PC-3 (cell line): ENCODE results near the gene KRTCAP2. TPM values are rescaled to one million over a fixed set of nuclear protein-coding genes. Genes with fewer than 3 reads are reported as not detected.

ENCODE experiments used
- ATAC-seq: fragments of 200-7000 bp; cut with Tn5 transposase; 2 replicates; pipeline ENCODE4 v1.9.1; 2020; ENCODE audit warnings: mild to moderate bottlenecking, moderate library complexity
- BruUV-seq: library from RNA; stranded (reverse); fragments of 400-500 nt; replicated peaks from 2 replicates; lab custom pipeline; 2021; lab: Mats Ljungman, UMichigan
- CTCF ChIA-PET: fragments of 300-600 bp; sonication (Branson Sonifier 250); formaldehyde crosslinking; loops from one replicate; lab custom pipeline; 2022; ENCODE audit warnings: antibody characterized with exemption; lab: Charles Lee
- POLR2A ChIA-PET: fragments of 300-600 bp; sonication (Branson Sonifier 250); formaldehyde crosslinking; loops from one replicate; lab custom pipeline; 2022; ENCODE audit warnings: antibody characterized with exemption; ENCODE audit not compliant: unreplicated experiment; lab: Charles Lee
- DNase-seq: peaks from one replicate; pipeline ENCODE4 v3.0.0-alpha.2; 2015
- H2AFZ ChIP-seq: fragments of 300-600 bp; sonication (generic); 2 replicates; pipeline ENCODE4 v1.6.0; 2016; ENCODE audit warnings: antibody characterized with exemption, low read length
- H3F3A ChIP-seq: fragments of 300-600 bp; sonication (generic); one replicate; pipeline ENCODE4 v1.6.0; 2017; ENCODE audit warnings: antibody characterized with exemption, low read length, control low read depth, mild to moderate bottlenecking; ENCODE audit not compliant: unreplicated experiment
- H3K27ac ChIP-seq: fragments of 300-600 bp; sonication (generic); 2 replicates; pipeline ENCODE4 v1.5.1; 2016; ENCODE audit warnings: mild to moderate bottlenecking, low read length
- H3K27me3 ChIP-seq: fragments of 300-600 bp; sonication (generic); 2 replicates; pipeline ENCODE4 v1.6.1; 2016; ENCODE audit warnings: low read length, mixed read lengths
- H3K36me3 ChIP-seq: fragments of 300-600 bp; sonication (generic); 2 replicates; pipeline ENCODE4 v1.6.1; 2016; ENCODE audit warnings: low read depth, mixed run types, low read length, mixed read lengths
- H3K4me1 ChIP-seq: fragments of 300-600 bp; sonication (generic); 2 replicates; pipeline ENCODE4 v1.5.1; 2016; ENCODE audit warnings: low read length; ENCODE audit not compliant: insufficient read depth
- H3K4me2 ChIP-seq: fragments of 300-600 bp; sonication (generic); 2 replicates; pipeline ENCODE4 v1.6.0; 2016; ENCODE audit warnings: low read length
- H3K4me3 ChIP-seq: fragments of 300-600 bp; sonication (generic); 2 replicates; pipeline ENCODE4 v1.5.1; 2016; ENCODE audit warnings: mild to moderate bottlenecking, low read length, mixed read lengths
- H3K79me2 ChIP-seq: fragments of 300-600 bp; sonication (generic); 2 replicates; pipeline ENCODE4 v1.6.1; 2017; ENCODE audit warnings: low read length, mixed read lengths
- H3K9ac ChIP-seq: fragments of 300-600 bp; sonication (generic); 2 replicates; pipeline ENCODE4 v1.6.0; 2016; ENCODE audit warnings: mild to moderate bottlenecking, low read length
- H3K9me2 ChIP-seq: fragments of 300-600 bp; sonication (generic); replicated peaks from 2 replicates; pipeline ENCODE4 v1.6.1; 2016; ENCODE audit warnings: mixed run types, low read length, mixed read lengths
- H3K9me3 ChIP-seq: fragments of 300-600 bp; sonication (generic); 2 replicates; pipeline ENCODE4 v1.6.1; 2016; ENCODE audit warnings: low read length, mixed read lengths
- H4K20me1 ChIP-seq: fragments of 300-600 bp; sonication (generic); 2 replicates; pipeline ENCODE4 v1.6.1; 2016; ENCODE audit warnings: low read length, mixed read lengths
- EZH2 ChIP-seq: fragments of 300-600 bp; sonication (generic); IDR thresholded peaks from one replicate; pipeline ENCODE4 v1.6.1; 2017; ENCODE audit warnings: antibody characterized with exemption, mild to moderate bottlenecking, low read length; ENCODE audit not compliant: unreplicated experiment
- EZH2phosphoT487 ChIP-seq: fragments of 300-600 bp; sonication (generic); IDR thresholded peaks from 2 replicates; pipeline ENCODE4 v1.6.1; 2018; ENCODE audit warnings: mild to moderate bottlenecking, antibody characterized with exemption, low read length, borderline replicate concordance
- intact Hi-C: fragments of 100-400 bp; cut with micrococcal nuclease; formaldehyde crosslinking; loops from 2 replicates; pipeline ENCODE4 v1.9.0; 2023
- total RNA-seq: library from RNA; depleted of rRNA; stranded (reverse); fragments of >200 nt; gene quantifications from 2 replicates; pipeline ENCODE4 v1.2.3, GENCODE V29; 2014
- TF ChIP-seq, protein P1 (sequence below): fragments of 300-600 bp; sonication (generic); conservative IDR thresholded peaks from 2 replicates; pipeline ENCODE4 v1.5.1; 2017; ENCODE audit warnings: antibody characterized with exemption, low read depth, mild to moderate bottlenecking, low read length

KRTCAP2 gene
- total RNA-seq, 1 experiment from 2014 or later: 241 TPM

DNA sequence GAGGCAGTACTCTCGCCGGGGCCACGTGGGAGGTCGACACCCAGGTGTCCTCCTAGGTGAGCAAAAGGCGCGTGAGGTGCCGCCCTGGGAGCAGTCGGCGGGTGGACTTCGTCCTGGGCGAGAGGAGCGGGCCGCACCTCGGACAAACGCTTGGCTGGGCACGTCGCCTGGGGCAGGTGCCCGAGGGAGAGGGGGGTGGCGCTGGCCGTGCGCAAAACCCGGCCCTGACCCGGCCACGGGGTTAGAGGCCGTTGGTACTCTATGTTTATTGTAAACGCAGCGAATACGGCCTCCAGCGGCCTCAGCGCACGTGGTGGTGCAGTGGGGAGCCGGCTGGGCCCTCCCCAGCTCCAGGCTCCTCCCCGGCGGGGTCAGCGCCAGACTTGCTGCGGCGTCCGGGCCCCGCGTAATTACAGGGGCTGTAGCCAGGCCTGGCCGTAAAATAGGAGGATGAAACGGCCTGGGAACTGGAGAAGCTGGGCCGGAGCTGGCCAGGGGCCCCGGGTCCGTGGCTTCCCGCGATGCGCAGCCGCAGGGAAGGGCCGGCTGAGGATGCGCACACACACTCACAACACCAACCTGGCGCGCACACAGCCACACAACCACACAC is 47.1 kb downstream of the KRTCAP2 start:
- H3F3A ChIP-seq: no peaks in the 10 kb centered on the region
- ChIA-PET CTCF (interaction anchor here (0.6 to 1.3 kb wide), 3 partner anchors 13 to 41 kb away, joined by 5 to 8 read pairs (median 5); no protein-coding TSS in a partner anchor), POLR2A (interaction anchor here (1.0 kb wide), 1 partner anchor 9 kb away, joined by 4 read pairs; no protein-coding TSS in a partner anchor)
- peak overlapping the region; percentile 97 for H3K4me2 ChIP-seq
- no TSS peak for BruUV-seq
- H3K4me1 ChIP-seq: peaks cover 61% of the 10 kb centered on the region
- no peak overlapping the region for H3K27ac ChIP-seq
- peak; percentile 0; the same call in 1 of the 2 replicates for ATAC-seq
- H3K79me2 ChIP-seq: peaks cover 26% of the 10 kb centered on the region
- no peaks in the 10 kb centered on the region for H3K9me2 ChIP-seq
- H3K9me3 ChIP-seq: no peaks in the 10 kb centered on the region
- H4K20me1 ChIP-seq: 0 out of 2 replicates have a peak, but pooled peaks cover 6% of the 10 kb centered on the region
- intact Hi-C loops: no loop called here
- H2AFZ ChIP-seq: peak overlapping the region; percentile 65
- TF ChIP-seq, protein P1, sequence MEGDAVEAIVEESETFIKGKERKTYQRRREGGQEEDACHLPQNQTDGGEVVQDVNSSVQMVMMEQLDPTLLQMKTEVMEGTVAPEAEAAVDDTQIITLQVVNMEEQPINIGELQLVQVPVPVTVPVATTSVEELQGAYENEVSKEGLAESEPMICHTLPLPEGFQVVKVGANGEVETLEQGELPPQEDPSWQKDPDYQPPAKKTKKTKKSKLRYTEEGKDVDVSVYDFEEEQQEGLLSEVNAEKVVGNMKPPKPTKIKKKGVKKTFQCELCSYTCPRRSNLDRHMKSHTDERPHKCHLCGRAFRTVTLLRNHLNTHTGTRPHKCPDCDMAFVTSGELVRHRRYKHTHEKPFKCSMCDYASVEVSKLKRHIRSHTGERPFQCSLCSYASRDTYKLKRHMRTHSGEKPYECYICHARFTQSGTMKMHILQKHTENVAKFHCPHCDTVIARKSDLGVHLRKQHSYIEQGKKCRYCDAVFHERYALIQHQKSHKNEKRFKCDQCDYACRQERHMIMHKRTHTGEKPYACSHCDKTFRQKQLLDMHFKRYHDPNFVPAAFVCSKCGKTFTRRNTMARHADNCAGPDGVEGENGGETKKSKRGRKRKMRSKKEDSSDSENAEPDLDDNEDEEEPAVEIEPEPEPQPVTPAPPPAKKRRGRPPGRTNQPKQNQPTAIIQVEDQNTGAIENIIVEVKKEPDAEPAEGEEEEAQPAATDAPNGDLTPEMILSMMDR: no peak
- TF ChIP-seq EZH2phosphoT487 (no peak), EZH2 (no peak)
- peaks cover under 1% of the 10 kb centered on the region; the same call in 1 of the 2 replicates for H3K36me3 ChIP-seq
- no peaks in the 10 kb centered on the region for H3K27me3 ChIP-seq
- peak; percentile 10 for DNase-seq
- peak overlapping the region; percentile 85 for H3K4me3 ChIP-seq
- peak overlapping the region; percentile 95 for H3K9ac ChIP-seq

DNA sequence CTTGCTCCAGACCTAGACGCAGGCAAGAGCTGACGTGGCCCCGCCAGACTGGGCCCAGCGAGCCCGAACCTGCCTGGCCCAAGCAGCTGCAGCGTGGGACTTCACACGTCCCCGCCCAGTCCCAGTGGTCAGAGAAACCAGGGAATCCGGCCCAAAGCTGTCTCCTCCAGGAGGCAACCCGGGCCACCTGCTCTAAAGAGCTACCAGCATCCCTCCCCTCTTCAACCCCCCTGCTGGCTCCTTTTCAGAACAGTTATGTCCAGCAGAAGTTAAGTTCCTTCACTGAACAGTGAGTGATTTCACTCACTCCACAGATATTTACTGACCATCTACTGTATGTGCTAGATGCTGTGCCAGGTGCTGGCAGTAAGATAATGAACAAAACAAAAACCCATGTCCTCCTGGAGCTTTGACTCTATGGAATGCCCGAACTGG is 47.6 kb downstream of the KRTCAP2 start:
- ATAC-seq: no peak
- no peaks in the 10 kb centered on the region for H3K36me3 ChIP-seq
- peak overlapping the region; percentile 97 for H3K4me2 ChIP-seq
- H3K27me3 ChIP-seq: no peaks in the 10 kb centered on the region
- H3K9me3 ChIP-seq: no peaks in the 10 kb centered on the region
- 0 out of 2 replicates have a peak overlapping the region, but pooled peaks have one; percentile 85 for H3K4me3 ChIP-seq
- H3F3A ChIP-seq: no peaks in the 10 kb centered on the region
- TF ChIP-seq EZH2phosphoT487: no peak
- no peak for TF ChIP-seq EZH2
- TF ChIP-seq, protein P1: no peak
- H4K20me1 ChIP-seq: 0 out of 2 replicates have a peak, but pooled peaks cover 6% of the 10 kb centered on the region
- H3K9me2 ChIP-seq: no peaks in the 10 kb centered on the region
- no peak overlapping the region for H2AFZ ChIP-seq
- ChIA-PET CTCF (interaction anchor here (0.8 to 1.3 kb wide), 2 partner anchors 34 to 42 kb away, joined by 5 read pairs; no protein-coding TSS in a partner anchor), POLR2A (interaction anchor here (1.0 kb wide), 1 partner anchor 9 kb away, joined by 4 read pairs; no protein-coding TSS in a partner anchor)
- intact Hi-C loops: no loop called here
- H3K27ac ChIP-seq: no peak overlapping the region
- no peak overlapping the region for H3K9ac ChIP-seq
- no peak for DNase-seq
- peaks cover 20% of the 10 kb centered on the region for H3K79me2 ChIP-seq
- H3K4me1 ChIP-seq: peaks cover 55% of the 10 kb centered on the region
- BruUV-seq: no TSS peak
